ES-I3 (cell line): ENCODE data around the gene BRAF.
"Not testable (repeated sequence)": the region's sequence is repeated elsewhere in the genome, so short reads cannot be mapped to it uniquely, and the experiment has no call there.

ENCODE experiments used
- H3K36me3 ChIP-seq: 2 replicates; pipeline ENCODE4 v1.6.1; 2013; ENCODE audit warnings: mild to moderate bottlenecking, low read length, control low read depth, moderate library complexity; ENCODE audit not compliant: insufficient read depth
- H3K4me1 ChIP-seq: 2 replicates; pipeline ENCODE4 v1.6.1; 2013; ENCODE audit warnings: mild to moderate bottlenecking, control low read depth, low read length; ENCODE audit not compliant: insufficient read depth
- H3K9ac ChIP-seq: 2 replicates; pipeline ENCODE4 v1.6.1; 2013; ENCODE audit warnings: low read depth, mild to moderate bottlenecking, low read length, moderate library complexity
- H3K9me3 ChIP-seq: 2 replicates; pipeline ENCODE4 v1.6.1; 2013; ENCODE audit warnings: mild to moderate bottlenecking, low read length, moderate library complexity; ENCODE audit not compliant: control insufficient read depth, insufficient read depth

BRAF gene

GRCh38 chr7:140926021-140926817, 1.5 kb upstream of the BRAF start:
- no peaks in the 10 kb centered on the region for H3K4me1 ChIP-seq

GRCh38 chr7:140924019-140924820, 509 bp downstream of the BRAF start:
- no peaks in the 10 kb centered on the region for H3K4me1 ChIP-seq
- peak overlapping the region; percentile 99 for H3K9ac ChIP-seq

More at GRCh38 chr7:140926021-140926817, 1.5 kb upstream of the BRAF start:
- no peaks in the 10 kb centered on the region for H3K36me3 ChIP-seq
- no peak overlapping the region for H3K9ac ChIP-seq
- H3K9me3 ChIP-seq: no peaks in the 10 kb centered on the region

GRCh38 chr7:140923358-140924006, 1.2 kb downstream of the BRAF start:
- Histone ChIP-seq H3K9ac (peak overlapping the region; percentile 99), H3K4me1 (no peaks in the 10 kb centered on the region)

More at GRCh38 chr7:140924019-140924820, 509 bp downstream of the BRAF start:
- Histone ChIP-seq H3K36me3 (no peaks in the 10 kb centered on the region), H3K9me3 (no peaks in the 10 kb centered on the region)

GRCh38 chr7:140922741-140923345, 1.9 kb downstream of the BRAF start:
- Histone ChIP-seq H3K36me3 (no peaks in the 10 kb centered on the region), H3K9ac (no peak overlapping the region), H3K4me1 (no peaks in the 10 kb centered on the region), H3K9me3 (no peaks in the 10 kb centered on the region)

More at GRCh38 chr7:140923358-140924006, 1.2 kb downstream of the BRAF start:
- no peaks in the 10 kb centered on the region for H3K36me3 ChIP-seq
- no peaks in the 10 kb centered on the region for H3K9me3 ChIP-seq

GRCh38 chr7:140920745-140921144, 4.0 kb downstream of the BRAF start:
- no peak overlapping the region for H3K9ac ChIP-seq
- H3K4me1 ChIP-seq: no peaks in the 10 kb centered on the region
- H3K36me3 ChIP-seq: no peaks in the 10 kb centered on the region
- H3K9me3 ChIP-seq: no peaks in the 10 kb centered on the region

GRCh38 chr7:140918236-140918635, 6.5 kb downstream of the BRAF start:
- H3K36me3 ChIP-seq: no peaks in the 10 kb centered on the region
- H3K4me1 ChIP-seq: peaks cover 2% of the 10 kb centered on the region
- H3K9me3 ChIP-seq: no peaks in the 10 kb centered on the region
- no peak overlapping the region for H3K9ac ChIP-seq

GRCh38 chr7:140917258-140917657, 7.5 kb downstream of the BRAF start:
- Histone ChIP-seq H3K9ac (no peak overlapping the region), H3K9me3 (no peaks in the 10 kb centered on the region), H3K36me3 (no peaks in the 10 kb centered on the region), H3K4me1 (peaks cover 8% of the 10 kb centered on the region)

GRCh38 chr7:140915935-140916555, 8.7 kb downstream of the BRAF start:
- Histone ChIP-seq H3K36me3 (no peaks in the 10 kb centered on the region), H3K9ac (no peak overlapping the region), H3K9me3 (no peaks in the 10 kb centered on the region), H3K4me1 (peaks cover 8% of the 10 kb centered on the region)

GRCh38 chr7:140914083-140914482, 10.6 kb downstream of the BRAF start:
- no peaks in the 10 kb centered on the region for H3K36me3 ChIP-seq
- no peaks in the 10 kb centered on the region for H3K9me3 ChIP-seq

GRCh38 chr7:140913596-140913928, 11.2 kb downstream of the BRAF start:
- H3K36me3 ChIP-seq, H3K9ac ChIP-seq, H3K4me1 ChIP-seq, H3K9me3 ChIP-seq: not testable (repeated sequence)

More at GRCh38 chr7:140914083-140914482, 10.6 kb downstream of the BRAF start:
- Histone ChIP-seq H3K4me1 (peaks cover 8% of the 10 kb centered on the region), H3K9ac (no peak overlapping the region)

- Histone ChIP-seq H3K36me3 (no peaks in the 10 kb centered on the region), H3K9me3 (no peaks in the 10 kb centered on the region), H3K4me1 (peaks cover 8% of the 10 kb centered on the region), H3K9ac (no peak overlapping the region)
Observed at GRCh38 chr7:140911746-140912145, 13.0 kb downstream of the BRAF start.

GRCh38 chr7:140909476-140910161, 15.1 kb downstream of the BRAF start:
- H3K4me1 ChIP-seq: peaks cover 8% of the 10 kb centered on the region
- no peaks in the 10 kb centered on the region for H3K36me3 ChIP-seq
- H3K9ac ChIP-seq: no peak overlapping the region
- no peaks in the 10 kb centered on the region for H3K9me3 ChIP-seq

GRCh38 chr7:140908361-140908760, 16.4 kb downstream of the BRAF start:
- H3K9me3 ChIP-seq: no peaks in the 10 kb centered on the region; the same call in 1 of the 2 replicates
- H3K36me3 ChIP-seq: no peaks in the 10 kb centered on the region
- H3K4me1 ChIP-seq: peaks cover 8% of the 10 kb centered on the region

More at GRCh38 chr7:140908361-140908760, 16.4 kb downstream of the BRAF start:
- H3K9ac ChIP-seq: no peak overlapping the region
